D341Med (cell line): ENCODE measurements around the gene STMN3.
"Not testable (repeated sequence)": the region's sequence is repeated elsewhere in the genome, so short reads cannot be mapped to it uniquely, and the experiment has no call there.

ENCODE experiments used
- DNase-seq: peaks from one replicate; pipeline ENCODE4 v3.0.0; 2012; ENCODE audit warnings: low spot score

The STMN3 gene

GRCh38 chr20:63678667-63679465 lies 25.6 kb upstream of the STMN3 start:
- DNase-seq: no peak

- DNase-seq: no peak
Measured at GRCh38 chr20:63678071-63678470, 24.8 kb upstream of the STMN3 start.

DNA sequence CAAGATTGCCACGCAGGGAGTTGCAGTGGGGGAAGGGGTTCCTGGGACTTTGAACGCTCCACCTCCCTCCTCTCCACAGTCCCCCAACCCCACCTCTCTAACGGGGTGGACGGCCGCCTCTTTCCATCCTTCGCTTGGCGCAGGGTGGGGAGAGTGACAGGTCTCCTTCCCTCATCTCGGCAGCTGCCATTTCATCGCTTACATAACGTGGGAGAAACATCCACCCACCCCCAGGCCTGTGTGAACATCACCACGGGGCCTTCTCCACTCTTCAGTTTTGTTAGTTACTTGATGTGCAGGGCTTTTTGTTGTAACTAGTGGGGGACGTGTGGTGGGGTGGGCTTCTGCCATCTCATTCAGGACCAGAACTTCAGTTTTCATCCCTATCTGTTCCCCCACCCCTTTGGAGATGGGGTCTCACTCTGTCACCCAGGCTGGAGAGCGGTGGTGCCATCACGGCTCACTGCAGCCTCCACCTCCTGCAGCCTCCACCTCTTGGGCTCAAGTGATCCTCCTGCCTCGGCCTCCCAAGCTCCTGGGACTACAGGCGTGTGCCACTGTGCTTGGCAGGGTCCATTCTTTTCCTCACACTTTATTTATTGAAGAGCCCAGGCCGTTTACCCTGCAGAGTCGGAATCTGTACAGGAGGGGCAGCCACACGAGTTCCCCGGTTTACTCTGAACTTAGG lies 22.6 kb upstream of the STMN3 start:
- no peak for DNase-seq

DNA sequence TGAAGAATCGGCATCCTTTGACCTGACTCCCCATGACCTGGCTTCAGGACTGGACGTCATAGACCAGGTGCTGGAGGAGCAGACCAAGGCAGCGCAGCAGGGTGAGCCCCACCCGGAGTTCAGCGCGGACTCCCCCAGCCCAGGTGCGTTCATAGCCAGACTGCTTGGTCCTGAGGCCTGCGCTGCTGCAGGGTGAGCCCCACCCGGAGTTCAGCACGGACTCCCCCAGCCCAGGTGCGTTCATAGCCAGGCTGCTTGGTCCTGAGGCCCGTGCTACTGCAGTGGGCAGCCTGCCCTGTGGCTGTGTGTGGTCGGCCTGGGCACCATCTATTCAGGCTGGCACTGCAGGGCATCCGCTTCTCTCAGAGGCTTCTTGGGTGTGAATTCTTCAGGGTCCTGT lies 20.7 kb upstream of the STMN3 start:
- DNase-seq: no peak

- no peak for DNase-seq
Measured at GRCh38 chr20:63672666-63673065, 19.4 kb upstream of the STMN3 start.

DNA sequence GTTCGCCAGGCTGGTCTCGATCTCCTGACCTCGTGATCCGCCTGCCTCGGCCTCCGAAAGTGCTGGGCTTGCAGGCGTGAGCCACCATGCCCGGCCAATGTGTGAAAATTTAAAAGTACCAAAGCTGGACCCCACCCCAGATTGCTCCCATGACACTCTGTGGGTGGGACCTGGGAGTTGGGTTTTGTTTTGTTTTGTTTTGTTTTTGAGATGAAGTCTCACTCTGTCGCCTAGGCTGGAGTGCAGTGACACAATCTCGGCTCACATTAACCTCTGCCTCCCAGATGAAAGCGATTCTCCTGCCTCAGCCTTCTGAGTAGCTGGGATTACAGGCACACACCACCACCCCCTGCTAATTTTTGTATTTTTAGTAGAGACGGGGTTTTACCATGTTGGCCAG lies 18.5 kb upstream of the STMN3 start:
- not testable (repeated sequence) for DNase-seq

GRCh38 chr20:63668351-63668750 lies 15.1 kb upstream of the STMN3 start:
- DNase-seq: no peak

- no peak for DNase-seq
Measured at GRCh38 chr20:63667858-63668257, 14.6 kb upstream of the STMN3 start.

DNA sequence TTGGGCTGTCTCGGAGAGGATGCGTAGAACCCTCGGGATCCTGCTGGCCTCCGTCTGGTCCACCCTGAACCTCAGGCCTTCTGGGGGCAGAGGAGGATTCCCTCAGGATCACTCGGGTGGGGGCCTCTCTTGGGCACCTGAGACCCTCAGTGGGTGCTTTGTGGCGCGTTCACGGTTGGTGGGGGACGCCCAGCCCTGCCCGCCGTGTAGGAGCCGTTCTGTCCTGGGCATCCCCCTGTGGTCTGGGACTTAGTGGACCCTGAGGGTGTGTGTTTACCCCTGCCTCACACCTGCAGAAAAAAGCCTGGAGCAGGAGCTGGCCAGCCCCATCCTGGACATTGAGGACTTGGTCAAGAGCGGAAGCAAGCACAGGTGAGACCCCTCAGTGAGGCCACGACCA lies 12.5 kb upstream of the STMN3 start:
- no peak for DNase-seq

DNA sequence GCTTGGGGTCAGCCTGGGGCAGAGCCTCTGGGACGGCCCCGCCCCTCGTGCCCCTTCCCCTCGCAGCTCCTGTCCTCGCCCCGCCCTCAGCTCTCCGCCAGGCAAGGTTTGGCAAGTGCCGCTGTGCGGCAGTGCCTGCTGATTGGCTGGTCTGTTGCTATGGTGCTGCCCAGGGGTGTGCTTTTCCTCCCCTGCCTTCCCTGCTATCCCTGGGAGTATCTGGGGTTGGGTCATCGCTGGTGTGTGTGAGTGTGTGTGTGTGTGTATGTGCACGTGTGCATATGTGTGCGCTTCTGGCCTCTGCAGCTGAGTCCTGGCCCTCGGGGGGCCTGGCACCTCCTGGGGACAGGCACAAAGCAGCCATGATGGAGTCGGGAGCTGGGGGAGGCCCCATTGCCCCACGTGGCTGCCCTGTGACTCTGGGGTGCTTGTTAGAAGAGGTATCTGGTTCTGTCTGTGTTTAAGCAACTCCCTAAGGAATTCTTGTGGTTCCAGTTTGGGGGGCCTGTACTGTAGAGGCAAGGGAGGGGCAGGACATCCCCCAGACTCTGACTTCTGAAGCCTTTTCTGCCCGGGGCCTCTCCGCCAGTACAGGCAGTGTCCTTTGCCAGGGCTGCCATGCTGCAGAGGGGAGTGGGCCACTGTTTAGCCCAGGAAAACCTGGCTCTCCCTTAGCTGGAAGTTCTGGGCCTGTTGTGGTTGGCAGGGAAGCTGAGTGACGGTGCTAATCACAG lies 11.8 kb upstream of the STMN3 start:
- DNase-seq: no peak

DNA sequence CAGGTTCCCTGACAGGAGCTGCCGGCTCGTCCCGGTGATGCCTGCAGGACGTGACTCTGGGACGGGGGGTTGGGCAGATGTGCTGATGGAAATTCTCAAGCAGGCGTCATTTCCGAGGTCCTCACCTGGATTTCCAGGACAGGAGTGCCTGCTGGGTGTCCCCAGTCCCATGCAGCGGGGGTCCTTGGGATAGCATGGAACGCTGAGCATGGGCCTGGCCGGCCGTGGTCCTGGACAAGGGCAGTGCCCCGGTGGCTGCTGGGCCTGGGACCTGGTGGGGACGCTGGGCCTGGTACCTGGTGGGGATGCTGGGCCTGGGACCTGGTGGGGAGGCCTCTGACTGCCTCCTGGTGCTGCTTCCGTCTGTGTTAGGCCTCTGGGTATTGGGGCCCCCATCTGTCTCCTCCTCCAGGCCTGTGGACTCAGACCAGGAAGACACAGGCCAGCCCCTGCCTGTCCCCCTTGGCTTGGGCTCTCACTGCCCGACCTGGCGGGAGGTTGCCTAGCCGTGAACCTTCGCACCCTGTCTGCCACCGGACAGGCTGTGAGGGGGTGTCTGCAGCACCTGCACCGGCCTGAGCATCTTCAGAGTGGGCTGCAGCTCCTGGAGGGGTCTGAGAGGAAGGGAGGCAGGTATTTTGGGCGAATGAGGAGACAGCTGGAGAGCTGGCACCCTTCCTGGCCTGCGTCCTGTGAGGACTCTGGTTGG lies 11.1 kb upstream of the STMN3 start:
- no peak for DNase-seq

- no peak for DNase-seq
Measured at GRCh38 chr20:63663332-63664066, 10.3 kb upstream of the STMN3 start.

DNA sequence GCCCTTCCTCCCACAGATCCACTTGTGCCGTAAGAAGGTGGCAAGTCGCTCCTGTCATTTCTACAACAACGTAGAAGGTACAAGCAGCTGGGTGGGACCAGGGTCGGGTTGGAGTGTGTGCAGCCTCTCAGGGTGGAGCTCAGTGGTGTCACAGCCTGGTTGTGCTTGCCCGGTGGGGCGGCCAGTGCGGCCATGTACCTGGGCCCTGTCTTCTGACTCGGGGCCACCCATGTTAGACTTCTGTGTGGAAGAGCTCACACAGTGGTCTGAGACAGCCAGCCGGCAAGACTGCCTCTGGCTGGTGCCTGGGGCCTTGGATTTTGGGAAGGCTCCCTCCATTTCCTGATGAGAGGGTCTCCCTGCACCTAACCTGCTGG lies 9.6 kb upstream of the STMN3 start:
- DNase-seq: no peak

- no peak for DNase-seq
Measured at GRCh38 chr20:63661959-63662812, 9.0 kb upstream of the STMN3 start.

DNA sequence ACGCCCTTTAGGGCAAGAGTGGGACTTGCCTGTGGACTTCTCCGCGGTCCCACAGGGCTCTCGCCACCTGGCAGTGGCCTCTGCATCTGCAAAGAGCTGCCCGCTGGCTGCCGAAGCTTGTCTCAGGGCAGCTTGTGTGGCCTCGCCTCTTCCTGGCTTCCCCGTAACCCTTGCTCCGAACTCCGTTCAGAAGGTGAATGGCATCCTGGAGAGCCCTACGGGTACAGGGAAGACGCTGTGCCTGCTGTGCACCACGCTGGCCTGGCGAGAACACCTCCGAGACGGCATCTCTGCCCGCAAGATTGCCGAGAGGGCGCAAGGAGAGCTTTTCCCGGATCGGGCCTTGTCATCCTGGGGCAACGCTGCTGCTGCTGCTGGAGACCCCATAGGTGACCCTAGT lies 7.9 kb upstream of the STMN3 start:
- DNase-seq: no peak

- no peak for DNase-seq
Measured at GRCh38 chr20:63660622-63661021, 7.4 kb upstream of the STMN3 start.

GRCh38 chr20:63660174-63660573 lies 7.0 kb upstream of the STMN3 start:
- not testable (repeated sequence) for DNase-seq

- no peak for DNase-seq
Measured at GRCh38 chr20:63659370-63659769, 6.1 kb upstream of the STMN3 start.

GRCh38 chr20:63658749-63659187 lies 5.5 kb upstream of the STMN3 start:
- no peak for DNase-seq

GRCh38 chr20:63657937-63658748 lies 4.9 kb upstream of the STMN3 start, which contains the start of gene RTEL1:
Gene RTEL1 (plus strand): TSS chr20:63658312. CDS start chr20:63659403, 1,091 bp downstream.
- DNase-seq: peak; percentile 98
